Amniotic stem cell (primary cell): ENCODE results near the gene TM4SF1.
A peak's percentile ranks its signal among the peaks of the same experiment; 100 is the strongest.
"Not testable (repeated sequence)": the region's sequence is repeated elsewhere in the genome, so short reads cannot be mapped to it uniquely, and the experiment has no call there.

ENCODE experiments used
- DNase-seq: peaks from one replicate; lab custom pipeline; 2025; lab: John Stamatoyannopoulos, UW

The TM4SF1 gene

GRCh38 chr3:149343951-149344350, 33.5 kb downstream of the TM4SF1 start:
- DNase-seq, result no peak

- no peak for DNase-seq
Observed at GRCh38 chr3:149342413-149343380, 34.8 kb downstream of the TM4SF1 start.

DNA sequence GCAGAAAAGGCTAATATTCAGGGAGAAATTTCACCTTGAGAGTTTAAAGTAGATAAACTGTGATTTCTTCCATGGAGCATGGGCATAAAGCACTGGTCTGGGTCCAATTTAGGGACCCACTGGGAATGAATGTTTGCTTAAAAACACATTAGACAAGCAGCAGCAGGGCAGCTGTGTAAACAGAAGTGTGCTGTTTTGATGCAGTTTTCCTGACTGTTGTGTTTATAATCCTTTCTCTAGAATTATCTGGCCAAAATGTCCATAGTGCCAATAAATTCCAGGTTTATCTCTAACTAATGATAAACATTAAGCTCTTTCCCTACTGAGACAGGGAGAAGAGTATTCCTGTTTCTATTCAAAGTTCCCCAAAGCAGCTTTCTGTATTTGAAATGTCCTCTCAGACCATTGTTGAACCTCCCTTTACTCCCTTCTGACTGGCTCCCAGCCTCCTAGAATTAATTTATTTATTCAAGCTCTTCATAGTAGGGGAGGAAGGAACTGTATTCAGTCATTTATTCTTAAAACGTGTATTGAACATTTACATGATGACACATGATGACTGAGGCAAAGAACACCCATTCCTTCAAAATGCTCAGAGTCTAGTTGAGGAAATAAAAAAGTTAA, 37.0 kb downstream of the TM4SF1 start:
- DNase-seq, result no peak

DNA sequence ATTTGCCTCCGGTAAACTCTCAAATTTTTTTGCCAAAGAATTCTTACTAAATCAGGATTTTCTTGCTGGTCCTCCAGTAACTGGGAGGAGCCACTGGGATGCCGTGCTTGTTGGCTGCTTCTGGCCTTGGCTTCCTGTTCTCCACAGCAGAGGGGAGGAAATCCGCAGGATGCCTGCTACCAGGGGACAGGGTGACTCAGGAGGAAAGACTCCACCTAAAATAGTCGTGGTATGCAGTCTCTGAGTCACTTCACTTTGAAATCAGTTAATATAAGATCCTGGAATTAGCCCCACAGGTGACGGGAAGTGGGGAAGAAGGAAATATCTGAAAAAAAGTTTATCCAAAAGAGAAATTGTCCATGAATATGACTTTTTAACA, 37.5 kb downstream of the TM4SF1 start:
- peak; percentile 84 for DNase-seq

GRCh38 chr3:149337486-149337885, 40.0 kb downstream of the TM4SF1 start:
- not testable (repeated sequence) for DNase-seq

DNA sequence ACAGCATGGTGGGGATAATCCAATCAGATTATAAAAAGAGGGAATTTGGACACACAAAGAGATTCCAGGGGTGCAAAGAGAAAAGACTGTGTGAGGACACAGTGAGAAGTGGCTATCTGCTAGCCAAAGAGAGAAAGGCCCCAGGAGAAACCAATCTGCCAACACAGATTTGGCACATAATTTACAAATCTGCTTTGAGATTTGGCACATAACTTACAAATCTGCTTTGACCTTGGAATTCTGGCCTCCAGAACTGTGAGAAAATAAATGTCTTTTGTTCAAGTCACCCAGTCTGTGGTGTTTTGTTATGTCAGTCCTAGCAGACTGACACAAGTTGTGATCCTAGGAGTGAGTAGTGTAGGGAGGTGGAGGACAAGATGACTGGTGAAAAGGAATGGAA, 40.5 kb downstream of the TM4SF1 start:
- no peak for DNase-seq

- no peak for DNase-seq
Observed at GRCh38 chr3:149333176-149333859, 44.1 kb downstream of the TM4SF1 start, which contains the start of gene TM4SF18. TSS of gene TM4SF18 (minus strand) at chr3:149333636. CDS start at chr3:149333382, 254 bp downstream.

DNA sequence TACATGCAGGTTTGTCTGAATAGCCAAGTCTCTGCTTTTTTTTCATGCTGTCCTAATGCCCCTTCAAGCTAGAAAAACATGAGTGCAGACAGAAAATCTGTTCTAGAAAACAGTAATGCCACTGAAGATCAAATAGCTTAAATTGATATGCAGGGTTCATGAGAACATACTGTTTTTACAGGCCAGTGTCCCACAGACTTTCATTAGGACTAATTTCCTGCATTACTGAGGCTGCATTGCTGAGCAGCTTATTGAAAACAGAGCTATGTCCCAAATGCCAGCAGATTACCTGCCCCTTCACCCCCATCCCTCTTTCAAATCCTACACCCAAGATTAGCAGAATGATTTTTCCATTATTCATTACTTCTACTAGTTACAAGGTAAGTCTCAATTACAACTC, 44.7 kb downstream of the TM4SF1 start:
- DNase-seq, result no peak

DNA sequence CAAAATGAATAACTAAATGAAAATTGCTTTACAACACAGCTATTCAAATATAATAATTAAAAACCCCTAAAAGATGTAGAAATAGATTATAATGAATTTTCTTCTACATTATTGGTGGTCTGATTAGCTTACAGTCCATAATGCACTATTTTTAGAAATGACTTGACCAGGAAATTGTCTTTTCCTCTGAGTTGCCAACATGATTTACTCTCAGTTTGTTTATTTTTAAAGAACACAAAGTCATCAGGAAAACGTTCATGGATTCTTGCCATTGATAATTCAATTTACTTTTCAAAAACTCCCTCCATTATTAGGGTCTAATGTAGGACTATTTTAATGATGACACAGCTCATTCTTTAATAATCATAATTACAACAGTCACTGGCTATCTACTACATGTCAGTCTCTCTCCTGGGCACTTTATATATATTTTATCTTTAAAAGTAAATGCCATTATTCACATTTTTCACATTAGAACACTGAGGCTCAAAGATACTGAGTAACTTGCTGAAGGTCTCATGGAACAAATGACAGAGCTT, 45.2 kb downstream of the TM4SF1 start:
- DNase-seq, result no peak

- no peak for DNase-seq
Observed at GRCh38 chr3:149331396-149331795, 46.1 kb downstream of the TM4SF1 start.

DNA sequence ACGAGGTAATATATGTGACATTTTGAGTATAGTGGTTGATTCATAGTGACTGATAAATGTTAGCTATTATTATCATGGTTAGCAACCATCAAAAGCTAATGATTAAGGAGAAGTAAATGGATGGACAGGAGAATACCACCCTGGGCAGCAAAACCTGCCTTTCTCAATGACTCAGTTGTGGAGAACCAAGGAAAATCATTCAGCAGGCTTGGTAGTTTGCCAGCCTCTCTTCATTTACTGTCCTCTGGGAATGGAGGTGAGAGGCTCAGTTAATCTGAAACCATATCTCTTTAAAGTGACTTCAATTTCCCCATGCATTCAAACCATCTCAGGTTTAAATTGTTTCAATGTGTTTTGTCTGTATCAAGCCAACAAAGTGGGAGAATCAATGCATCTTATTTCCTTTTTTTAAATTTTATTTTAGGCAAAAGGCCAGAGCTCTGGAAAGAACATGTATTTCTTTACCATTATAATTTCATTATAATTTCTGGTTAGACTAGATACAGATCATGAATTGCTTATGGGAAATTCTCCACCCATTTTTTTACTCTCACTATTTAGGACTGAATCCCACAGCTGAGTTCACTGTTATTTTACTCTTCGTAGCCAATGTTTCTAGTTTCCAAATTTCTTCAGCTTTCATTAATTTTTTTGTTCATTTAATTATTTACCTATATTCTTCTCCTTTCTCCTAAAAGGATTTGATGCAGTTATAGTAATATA, 46.7 kb downstream of the TM4SF1 start:
- no peak for DNase-seq

DNA sequence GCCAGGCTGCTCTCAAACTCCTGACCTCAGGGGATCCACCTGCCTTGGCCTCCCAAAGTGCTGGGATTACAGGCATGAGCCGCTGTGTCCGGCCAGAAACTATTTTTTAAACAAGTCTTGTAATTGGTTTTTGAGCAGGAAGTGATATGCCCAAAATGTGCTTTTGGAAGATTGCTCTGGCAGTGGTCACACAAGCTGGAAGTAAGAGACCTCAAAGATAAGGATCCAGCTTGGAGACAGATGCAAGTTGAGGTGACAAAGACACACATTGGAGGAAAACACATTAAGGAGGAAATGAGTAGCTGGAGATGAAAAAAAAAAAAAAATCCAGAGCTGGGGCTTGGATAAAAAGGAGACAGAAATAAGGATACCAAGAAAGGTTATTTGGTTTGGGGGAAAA, 50.3 kb downstream of the TM4SF1 start:
- DNase-seq, result no peak

- no peak for DNase-seq
Observed at GRCh38 chr3:149325581-149325980, 51.9 kb downstream of the TM4SF1 start.

DNA sequence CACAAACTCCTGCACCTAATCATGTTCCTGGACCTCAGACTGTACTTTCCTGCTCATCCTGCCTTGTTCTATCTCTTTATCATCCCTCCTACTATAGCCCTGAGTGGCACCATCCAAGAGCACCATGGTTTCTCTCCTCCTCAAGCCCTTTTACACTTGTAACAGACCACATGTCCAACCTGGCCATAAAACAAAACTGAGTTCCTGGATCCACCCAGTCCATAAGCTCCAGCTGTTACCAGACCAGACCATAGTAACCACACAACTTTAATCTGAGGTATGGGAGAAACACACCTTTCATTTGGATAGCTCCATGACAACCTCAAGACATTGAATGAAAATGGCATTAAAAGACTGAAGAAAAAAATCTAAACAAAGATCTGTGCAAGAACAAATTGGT, 53.1 kb downstream of the TM4SF1 start:
- no peak for DNase-seq

DNA sequence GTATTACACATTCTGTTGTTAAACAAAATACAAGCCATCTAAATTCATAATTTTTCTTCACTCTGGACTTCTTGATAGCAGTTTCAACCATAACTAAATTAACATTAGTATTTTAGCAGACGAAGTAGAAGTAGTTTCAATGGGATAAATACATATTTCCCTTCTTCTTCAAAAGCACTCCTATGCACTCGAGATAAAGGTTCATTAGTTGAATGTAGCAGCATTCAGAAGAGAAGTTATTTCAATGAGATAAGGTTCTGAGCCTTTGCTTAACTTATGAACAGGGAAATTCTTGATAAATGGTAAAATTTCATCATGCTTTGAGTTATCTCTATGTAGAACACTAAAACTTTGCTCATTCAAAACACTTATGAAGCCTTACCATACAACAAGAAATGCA, 55.8 kb downstream of the TM4SF1 start:
- no peak for DNase-seq

GRCh38 chr3:149321136-149321535, 56.3 kb downstream of the TM4SF1 start:
- no peak for DNase-seq

DNA sequence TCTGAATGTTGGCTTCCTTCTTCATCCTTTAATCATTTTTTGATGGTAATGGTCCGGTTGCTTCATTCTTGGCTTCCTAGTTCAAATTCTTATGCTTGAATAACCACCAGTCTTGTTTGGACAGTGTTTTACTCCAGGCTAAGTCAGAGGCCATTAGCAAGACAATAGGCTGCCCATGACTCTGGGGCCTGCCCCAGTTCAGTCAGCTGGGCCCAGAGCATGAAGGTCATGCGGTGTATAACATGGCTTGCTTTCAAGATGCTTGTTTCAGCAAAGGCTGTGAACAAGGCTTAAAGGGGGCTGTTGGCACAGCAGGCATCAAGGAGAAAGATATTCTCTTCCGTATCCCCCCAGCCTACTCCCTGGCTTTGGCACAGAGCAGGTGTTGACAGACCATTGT, 57.7 kb downstream of the TM4SF1 start:
- no peak for DNase-seq
